ENCODE data around the gene DACH1.

- TF ChIP-seq CTCF (IDR thresholded peaks at IDR 0.05): no peak
- TF ChIP-seq POLR2A (IDR thresholded peaks at IDR 0.05): no peak
Observed at GRCh38 chr13:71524245-71524612, 342.8 kb downstream of the DACH1 start.

Data from lower leg skin (tissue), 3 donors.